Measurements from ENCODE around the gene APBB1. TPM values are rescaled to one million over a fixed set of nuclear protein-coding genes. Genes with fewer than 3 reads are reported as not detected.

Gene APBB1
- polyA plus RNA-seq, 2 of the 4 experiments (the other 2 are of a cell fraction) = 13.6 to 16.4 TPM

DNA sequence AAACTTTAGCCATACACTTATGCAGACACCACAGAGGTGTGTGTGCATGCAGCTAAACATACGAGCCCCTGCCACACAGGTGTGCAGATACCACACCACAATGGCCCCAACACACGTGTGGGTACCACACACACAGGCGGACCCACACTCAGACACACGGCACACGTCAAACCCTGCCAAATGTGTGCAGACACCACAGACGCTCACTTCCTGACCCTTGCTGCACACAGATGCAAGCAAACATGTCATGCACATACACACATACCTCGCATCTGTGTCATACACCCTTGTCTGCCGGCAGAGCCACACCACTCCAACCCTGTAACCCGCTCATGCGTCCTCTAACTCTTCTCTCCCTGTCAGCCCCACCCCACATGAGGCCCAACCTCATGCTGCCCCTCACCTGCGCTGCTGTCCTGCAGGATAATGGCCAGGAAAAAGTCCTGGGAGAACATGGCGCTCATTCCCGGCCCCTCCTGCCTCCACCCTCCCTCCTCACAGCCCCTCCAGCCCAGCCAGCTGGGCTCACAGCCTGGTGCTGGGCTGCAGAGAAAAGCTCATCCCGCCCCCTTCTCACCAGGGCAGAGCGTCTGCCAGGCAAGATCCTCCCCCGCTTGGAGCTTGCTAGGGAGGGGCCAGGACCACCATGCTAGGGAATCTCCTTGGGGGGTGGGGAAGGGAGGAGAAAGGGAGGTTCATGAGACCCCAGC, 14.4 kb downstream of the APBB1 start:
- no peak overlapping the region for H3K27ac ChIP-seq
- H3K4me2 ChIP-seq = no peak overlapping the region
- no peak overlapping the region for H3K4me3 ChIP-seq
- WGBS (ENCODE audit: missing lambda C conversion rate) = 82% methylated on average over 15 of the region's 16 CpGs
- H3K9me3 ChIP-seq = no peaks in the 10 kb centered on the region
- H3K4me1 ChIP-seq = no peaks in the 10 kb centered on the region
- TF ChIP-seq JUNB (IDR thresholded peaks at IDR 0.05) (no peak), MAFK (IDR thresholded peaks at IDR 0.05; ENCODE audit: partially characterized antibody) (no peak), GATA3 (IDR thresholded peaks at IDR 0.05; ENCODE audit: borderline replicate concordance) (no peak), KDM1A (IDR thresholded peaks at IDR 0.05; ENCODE audit: low read depth) (no peak), FOXS1 (CRISPR knock-in tag; IDR thresholded peaks at IDR 0.05) (no peak), SREBF2 (IDR thresholded peaks at IDR 0.05) (no peak), ZFP36 (IDR thresholded peaks at IDR 0.05; ENCODE audit: borderline replicate concordance, partially characterized antibody) (no peak), EHF (CRISPR knock-in tag; IDR thresholded peaks at IDR 0.05) (no peak), NPAS2 (CRISPR knock-in tag; IDR thresholded peaks at IDR 0.05; ENCODE audit: borderline replicate concordance) (no peak), FOSL2 (IDR thresholded peaks at IDR 0.05) (no peak), FOSL2 (CRISPR knock-in tag; IDR thresholded peaks at IDR 0.05) (no peak), HDAC2 (IDR thresholded peaks at IDR 0.05) (no peak), ZSCAN20 (CRISPR knock-in tag; IDR thresholded peaks at IDR 0.05) (no peak), RFX5 (IDR thresholded peaks at IDR 0.05) (no peak)
- TF ChIP-seq, protein P1, sequence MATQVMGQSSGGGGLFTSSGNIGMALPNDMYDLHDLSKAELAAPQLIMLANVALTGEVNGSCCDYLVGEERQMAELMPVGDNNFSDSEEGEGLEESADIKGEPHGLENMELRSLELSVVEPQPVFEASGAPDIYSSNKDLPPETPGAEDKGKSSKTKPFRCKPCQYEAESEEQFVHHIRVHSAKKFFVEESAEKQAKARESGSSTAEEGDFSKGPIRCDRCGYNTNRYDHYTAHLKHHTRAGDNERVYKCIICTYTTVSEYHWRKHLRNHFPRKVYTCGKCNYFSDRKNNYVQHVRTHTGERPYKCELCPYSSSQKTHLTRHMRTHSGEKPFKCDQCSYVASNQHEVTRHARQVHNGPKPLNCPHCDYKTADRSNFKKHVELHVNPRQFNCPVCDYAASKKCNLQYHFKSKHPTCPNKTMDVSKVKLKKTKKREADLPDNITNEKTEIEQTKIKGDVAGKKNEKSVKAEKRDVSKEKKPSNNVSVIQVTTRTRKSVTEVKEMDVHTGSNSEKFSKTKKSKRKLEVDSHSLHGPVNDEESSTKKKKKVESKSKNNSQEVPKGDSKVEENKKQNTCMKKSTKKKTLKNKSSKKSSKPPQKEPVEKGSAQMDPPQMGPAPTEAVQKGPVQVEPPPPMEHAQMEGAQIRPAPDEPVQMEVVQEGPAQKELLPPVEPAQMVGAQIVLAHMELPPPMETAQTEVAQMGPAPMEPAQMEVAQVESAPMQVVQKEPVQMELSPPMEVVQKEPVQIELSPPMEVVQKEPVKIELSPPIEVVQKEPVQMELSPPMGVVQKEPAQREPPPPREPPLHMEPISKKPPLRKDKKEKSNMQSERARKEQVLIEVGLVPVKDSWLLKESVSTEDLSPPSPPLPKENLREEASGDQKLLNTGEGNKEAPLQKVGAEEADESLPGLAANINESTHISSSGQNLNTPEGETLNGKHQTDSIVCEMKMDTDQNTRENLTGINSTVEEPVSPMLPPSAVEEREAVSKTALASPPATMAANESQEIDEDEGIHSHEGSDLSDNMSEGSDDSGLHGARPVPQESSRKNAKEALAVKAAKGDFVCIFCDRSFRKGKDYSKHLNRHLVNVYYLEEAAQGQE (IDR thresholded peaks at IDR 0.05) = no peak
- DNase-seq (ENCODE audit: low read depth in 1 of 2, low spot score in 1 of 2) = no peak
- ChIA-PET CTCF (interaction anchor here (1.0 to 2.8 kb wide), 7 partner anchors 14 to 72 kb away, joined by 3 to 9 read pairs (median 4); partner anchors contain the start of gene SMPD1), POLR2A (no interaction called here)
- FAIRE-seq = no peak
- peak; percentile 22 to 29; a peak in 3 of 6 replicates for ATAC-seq

DNA sequence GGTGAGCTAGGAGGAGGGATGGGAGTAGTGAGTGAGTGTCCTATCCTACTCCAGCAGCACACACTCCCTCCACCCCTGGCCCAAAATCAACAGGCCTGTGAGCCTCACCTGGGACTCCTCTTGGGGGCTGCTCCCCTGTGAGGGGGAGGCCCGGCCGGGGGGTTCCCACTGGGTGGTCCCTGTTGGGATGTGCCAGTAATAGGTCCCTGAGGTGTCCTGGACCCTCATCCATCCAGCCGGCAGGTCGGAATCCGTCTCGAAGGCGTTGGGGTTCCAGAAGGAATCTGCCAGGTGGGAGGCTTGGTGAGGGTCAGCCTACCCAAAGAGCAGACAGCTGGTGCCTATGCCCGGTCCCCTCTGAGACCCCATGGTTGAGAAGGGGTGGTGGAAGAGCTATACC, 15.4 kb downstream of the APBB1 start:
- TF ChIP-seq MYC (IDR thresholded peaks at IDR 0.05; ENCODE audit: borderline replicate concordance, low read length) = no peak
- no peak for TF ChIP-seq JUNB (IDR thresholded peaks at IDR 0.05)
- TF ChIP-seq HOXA7 (CRISPR knock-in tag; IDR thresholded peaks at IDR 0.05) = no peak
- TF ChIP-seq CEBPB (IDR thresholded peaks at IDR 0.05) = no peak
- TF ChIP-seq TFCP2L1 (CRISPR knock-in tag; IDR thresholded peaks at IDR 0.05) = no peak
- TF ChIP-seq, protein P2, sequence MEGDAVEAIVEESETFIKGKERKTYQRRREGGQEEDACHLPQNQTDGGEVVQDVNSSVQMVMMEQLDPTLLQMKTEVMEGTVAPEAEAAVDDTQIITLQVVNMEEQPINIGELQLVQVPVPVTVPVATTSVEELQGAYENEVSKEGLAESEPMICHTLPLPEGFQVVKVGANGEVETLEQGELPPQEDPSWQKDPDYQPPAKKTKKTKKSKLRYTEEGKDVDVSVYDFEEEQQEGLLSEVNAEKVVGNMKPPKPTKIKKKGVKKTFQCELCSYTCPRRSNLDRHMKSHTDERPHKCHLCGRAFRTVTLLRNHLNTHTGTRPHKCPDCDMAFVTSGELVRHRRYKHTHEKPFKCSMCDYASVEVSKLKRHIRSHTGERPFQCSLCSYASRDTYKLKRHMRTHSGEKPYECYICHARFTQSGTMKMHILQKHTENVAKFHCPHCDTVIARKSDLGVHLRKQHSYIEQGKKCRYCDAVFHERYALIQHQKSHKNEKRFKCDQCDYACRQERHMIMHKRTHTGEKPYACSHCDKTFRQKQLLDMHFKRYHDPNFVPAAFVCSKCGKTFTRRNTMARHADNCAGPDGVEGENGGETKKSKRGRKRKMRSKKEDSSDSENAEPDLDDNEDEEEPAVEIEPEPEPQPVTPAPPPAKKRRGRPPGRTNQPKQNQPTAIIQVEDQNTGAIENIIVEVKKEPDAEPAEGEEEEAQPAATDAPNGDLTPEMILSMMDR (IDR thresholded peaks at IDR 0.05) = no peak
- ATAC-seq (no peak), DNase-seq (ENCODE audit: low read depth in 1 of 2, low spot score in 1 of 2) (no peak), FAIRE-seq (no peak)
- H3K27ac ChIP-seq = no peak overlapping the region
- CTCF ChIA-PET = interaction anchor here (0.8 to 1.7 kb wide), 7 partner anchors 16 to 280 kb away, joined by 3 to 6 read pairs (median 3); partner anchors contain the start of gene MRPL17
- H3K4me1 ChIP-seq = no peaks in the 10 kb centered on the region
- POLR2A ChIA-PET = no interaction called here
- no peak overlapping the region for H3K4me2 ChIP-seq
- no peaks in the 10 kb centered on the region for H3K9me3 ChIP-seq
- WGBS (ENCODE audit: missing lambda C conversion rate) = 82% methylated on average over 3 of the region's 8 CpGs
- H3K4me3 ChIP-seq = no peak overlapping the region

Data from A549 (cell line).